ENCODE results near the gene IFNL3. TPM values are rescaled to one million over a fixed set of nuclear protein-coding genes. Genes with fewer than 3 reads are reported as not detected.

Gene IFNL3
- total and polyA plus RNA-seq, 2 experiments from 2014 or later = not detected

DNA sequence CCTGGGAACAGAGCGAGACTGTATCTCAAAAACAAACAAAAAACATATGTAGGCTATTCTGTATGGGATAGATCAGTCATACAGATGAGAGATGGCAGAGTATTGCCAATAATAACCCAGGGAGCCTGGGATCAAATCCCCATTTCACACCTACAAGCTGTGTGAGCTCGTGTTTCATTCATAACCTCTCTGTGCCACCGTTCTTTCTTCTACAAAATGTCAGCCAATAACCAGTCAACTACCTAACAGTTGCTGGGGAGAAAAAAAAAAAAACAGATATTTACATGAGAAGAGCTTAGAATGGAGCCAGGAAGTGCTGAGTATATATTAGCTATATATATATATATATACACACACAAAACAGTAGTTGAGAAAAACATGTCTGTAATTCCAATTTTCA, 16.9 kb upstream of the IFNL3 start:
- Histone ChIP-seq H3K27me3 (replicated peaks; ENCODE audit: insufficient read depth) (peaks cover 68% of the 10 kb centered on the region), H3F3A (ENCODE audit: insufficient read depth) (no peaks in the 10 kb centered on the region), H2AFZ (no peak overlapping the region), H3K4me1 (ENCODE audit: insufficient read depth) (no peaks in the 10 kb centered on the region), H3K36me3 (ENCODE audit: low read depth) (no peaks in the 10 kb centered on the region), H3K79me2 (ENCODE audit: insufficient read depth) (no peaks in the 10 kb centered on the region), H3K27ac (no peak overlapping the region), H3K4me2 (ENCODE audit: unreplicated experiment) (no peak overlapping the region), H4K20me1 (ENCODE audit: insufficient read depth) (no peaks in the 10 kb centered on the region), H3K9me2 (ENCODE audit: insufficient read depth) (no peaks in the 10 kb centered on the region), H3K4me3 (no peak overlapping the region), H3K9me3 (ENCODE audit: low read depth) (no peaks in the 10 kb centered on the region), H3K9ac (no peak overlapping the region)
- WGBS, 2 experiments (ENCODE audit: low coverage in 1 of 2, low lambda C conversion rate in 2 of 2, missing lambda C conversion rate in 2 of 2) = 31 to 39% methylated on average over 3 of the region's 3 CpGs
- DNase-seq = no peak
- in situ Hi-C loops (cut with MboI) = no loop called here
- TF ChIP-seq EZH2 (IDR thresholded peaks at IDR 0.05; ENCODE audit: insufficient read depth, poor library complexity, severe bottlenecking) (no peak), EZH2phosphoT487 (IDR thresholded peaks at IDR 0.05; ENCODE audit: insufficient read depth, low read depth) (no peak)

DNA sequence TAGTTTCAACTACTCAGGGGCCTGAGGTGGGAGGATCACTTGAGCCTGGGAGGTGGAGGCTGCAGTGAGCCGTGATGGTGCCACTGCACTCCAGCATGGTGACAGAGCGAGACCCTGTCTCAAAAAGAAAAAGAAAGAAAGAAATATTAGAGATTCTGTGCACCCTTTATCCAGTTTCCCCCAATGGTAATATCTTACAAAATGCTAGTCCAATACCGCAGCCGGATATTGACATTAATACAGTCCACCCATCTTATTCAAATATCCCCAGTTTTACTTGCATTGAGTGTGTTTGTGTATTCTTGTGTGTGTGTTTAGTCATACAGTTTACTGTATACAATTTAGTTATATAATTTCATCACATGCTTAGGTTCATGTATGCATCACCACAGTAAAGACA, 12.4 kb upstream of the IFNL3 start:
- in situ Hi-C loops (cut with MboI) = no loop called here
- peaks cover 51% of the 10 kb centered on the region for H3K27me3 ChIP-seq (replicated peaks; ENCODE audit: insufficient read depth)

DNA sequence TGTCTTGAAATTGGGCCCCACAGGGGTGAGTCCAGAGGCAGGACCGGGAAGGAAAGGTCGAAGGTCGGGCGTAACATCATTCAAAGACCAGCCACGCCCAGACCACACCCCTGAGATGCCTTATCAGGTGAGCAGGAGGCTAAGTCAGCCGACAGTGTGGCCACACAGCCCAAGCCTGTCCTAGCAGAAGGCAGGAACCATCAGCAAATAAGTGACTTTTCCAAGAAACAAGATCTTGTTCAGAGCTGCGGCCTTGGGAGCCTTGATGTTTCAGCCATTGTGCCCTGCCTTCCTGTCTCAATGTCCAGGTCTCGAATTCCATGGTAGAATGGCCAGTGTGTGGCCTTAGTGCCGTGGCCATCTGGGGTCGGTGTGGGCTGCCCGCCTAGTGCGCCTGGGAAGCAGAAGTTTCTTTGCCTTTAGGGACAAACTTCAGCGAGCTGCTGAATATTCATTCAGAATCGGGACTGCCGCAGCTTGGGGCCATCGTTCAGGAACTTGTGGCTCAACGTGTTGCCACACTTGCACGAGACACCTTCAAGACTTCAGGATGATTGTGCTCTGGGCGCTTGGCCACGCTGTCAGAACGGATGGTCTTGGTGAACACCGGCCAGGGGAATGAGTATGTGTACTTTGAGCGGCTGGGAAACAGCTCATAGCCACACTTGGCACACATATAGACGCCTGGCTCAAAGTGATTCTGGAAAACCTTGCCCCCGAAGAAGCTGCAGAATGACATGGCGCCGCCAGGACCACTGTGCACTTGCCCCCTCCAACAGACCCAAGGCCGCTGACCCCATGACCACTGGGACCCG, 9.9 kb upstream of the IFNL3 start:
- H3K79me2 ChIP-seq (ENCODE audit: insufficient read depth) = no peaks in the 10 kb centered on the region
- H3K36me3 ChIP-seq (ENCODE audit: low read depth) = no peaks in the 10 kb centered on the region
- no peak for TF ChIP-seq EZH2phosphoT487 (IDR thresholded peaks at IDR 0.05; ENCODE audit: insufficient read depth, low read depth)
- TF ChIP-seq EZH2 (IDR thresholded peaks at IDR 0.05; ENCODE audit: insufficient read depth, poor library complexity, severe bottlenecking) = no peak
- peaks cover 49% of the 10 kb centered on the region for H3K27me3 ChIP-seq (replicated peaks; ENCODE audit: insufficient read depth)
- 63 to 64% methylated on average over 29 of the region's 29 CpGs for WGBS, 2 experiments (ENCODE audit: low coverage in 1 of 2, low lambda C conversion rate in 2 of 2, missing lambda C conversion rate in 2 of 2)
- H3K4me3 ChIP-seq = no peak overlapping the region
- no peak overlapping the region for H3K27ac ChIP-seq
- H3K4me2 ChIP-seq (ENCODE audit: unreplicated experiment) = no peak overlapping the region
- in situ Hi-C loops (cut with MboI) = no loop called here
- H3K9me3 ChIP-seq (ENCODE audit: low read depth) = no peaks in the 10 kb centered on the region
- H3F3A ChIP-seq (ENCODE audit: insufficient read depth) = no peaks in the 10 kb centered on the region
- H2AFZ ChIP-seq = no peak overlapping the region
- DNase-seq = no peak
- no peak overlapping the region for H3K9ac ChIP-seq
- H3K9me2 ChIP-seq (ENCODE audit: insufficient read depth) = no peaks in the 10 kb centered on the region
- no peaks in the 10 kb centered on the region for H4K20me1 ChIP-seq (ENCODE audit: insufficient read depth)
- no peaks in the 10 kb centered on the region for H3K4me1 ChIP-seq (ENCODE audit: insufficient read depth)

More for the DNA sequence above, 12.4 kb upstream of the IFNL3 start:
- Histone ChIP-seq H3K4me1 (ENCODE audit: insufficient read depth) (no peaks in the 10 kb centered on the region), H3K36me3 (ENCODE audit: low read depth) (no peaks in the 10 kb centered on the region), H3F3A (ENCODE audit: insufficient read depth) (no peaks in the 10 kb centered on the region), H3K9ac (no peak overlapping the region), H3K9me2 (ENCODE audit: insufficient read depth) (no peaks in the 10 kb centered on the region), H3K4me2 (ENCODE audit: unreplicated experiment) (no peak overlapping the region), H3K79me2 (ENCODE audit: insufficient read depth) (no peaks in the 10 kb centered on the region), H3K4me3 (no peak overlapping the region), H3K9me3 (ENCODE audit: low read depth) (no peaks in the 10 kb centered on the region), H4K20me1 (ENCODE audit: insufficient read depth) (no peaks in the 10 kb centered on the region), H3K27ac (no peak overlapping the region), H2AFZ (no peak overlapping the region)
- no peak for DNase-seq
- WGBS, 2 experiments (ENCODE audit: low coverage in 1 of 2, low lambda C conversion rate in 2 of 2, missing lambda C conversion rate in 2 of 2) = 68 to 74% methylated on average over 4 of the region's 4 CpGs
- TF ChIP-seq EZH2 (IDR thresholded peaks at IDR 0.05; ENCODE audit: insufficient read depth, poor library complexity, severe bottlenecking) (no peak), EZH2phosphoT487 (IDR thresholded peaks at IDR 0.05; ENCODE audit: insufficient read depth, low read depth) (no peak)

DNA sequence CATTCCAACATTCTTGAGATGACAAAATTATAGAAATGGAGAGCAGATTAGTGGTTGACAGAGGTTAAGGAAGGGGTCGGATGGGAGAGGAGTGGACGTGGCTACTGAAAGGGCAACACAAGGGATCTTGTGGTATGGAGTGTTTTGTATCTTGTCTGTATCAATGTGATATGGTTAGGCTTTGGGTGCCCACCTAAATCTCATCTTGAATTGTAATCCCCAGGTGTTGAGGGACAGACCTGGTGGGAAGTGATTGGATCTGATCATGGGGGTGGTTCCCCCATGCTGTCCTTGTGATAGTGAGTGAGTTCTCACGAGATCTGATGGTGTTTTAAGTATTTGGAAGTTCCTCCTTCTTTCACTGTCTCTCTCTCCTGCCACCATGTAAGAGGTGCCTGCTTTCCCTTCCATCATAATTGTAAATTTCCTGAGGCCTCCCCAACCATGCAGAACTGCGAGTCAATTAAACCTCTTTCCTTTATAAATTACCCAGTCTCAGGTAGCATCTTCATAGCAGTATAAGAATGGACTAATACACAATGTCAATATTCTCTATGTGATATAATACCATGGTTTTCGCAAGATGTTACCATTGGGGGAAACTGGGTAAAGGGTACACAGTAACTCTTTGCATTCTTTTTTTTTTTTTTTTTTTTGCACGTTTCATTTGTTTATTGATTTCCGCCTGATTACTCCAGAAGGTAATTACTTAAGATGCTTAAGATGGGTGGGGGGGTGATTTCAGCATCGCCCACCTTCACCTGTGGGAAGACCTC, 8.8 kb upstream of the IFNL3 start:
- Histone ChIP-seq H3K4me1 (ENCODE audit: insufficient read depth) (no peaks in the 10 kb centered on the region), H3F3A (ENCODE audit: insufficient read depth) (no peaks in the 10 kb centered on the region), H3K36me3 (ENCODE audit: low read depth) (no peaks in the 10 kb centered on the region), H4K20me1 (ENCODE audit: insufficient read depth) (no peaks in the 10 kb centered on the region), H3K4me2 (ENCODE audit: unreplicated experiment) (no peak overlapping the region), H3K27ac (no peak overlapping the region), H2AFZ (no peak overlapping the region), H3K27me3 (replicated peaks; ENCODE audit: insufficient read depth) (peaks cover 55% of the 10 kb centered on the region), H3K9me2 (ENCODE audit: insufficient read depth) (no peaks in the 10 kb centered on the region), H3K4me3 (no peak overlapping the region), H3K9me3 (ENCODE audit: low read depth) (no peaks in the 10 kb centered on the region), H3K9ac (no peak overlapping the region), H3K79me2 (ENCODE audit: insufficient read depth) (no peaks in the 10 kb centered on the region)
- 61 to 69% methylated on average over 8 of the region's 8 CpGs for WGBS, 2 experiments (ENCODE audit: low coverage in 1 of 2, low lambda C conversion rate in 2 of 2, missing lambda C conversion rate in 2 of 2)
- in situ Hi-C loops (cut with MboI) = no loop called here
- TF ChIP-seq EZH2phosphoT487 (IDR thresholded peaks at IDR 0.05; ENCODE audit: insufficient read depth, low read depth) (no peak), EZH2 (IDR thresholded peaks at IDR 0.05; ENCODE audit: insufficient read depth, poor library complexity, severe bottlenecking) (no peak)
- no peak for DNase-seq

Data from GM23248 (cell line).